ENCODE data around the gene PRMT6.
"Not testable (repeated sequence)": the region's sequence is repeated elsewhere in the genome, so short reads cannot be mapped to it uniquely, and the experiment has no call there.

PRMT6 gene

DNA sequence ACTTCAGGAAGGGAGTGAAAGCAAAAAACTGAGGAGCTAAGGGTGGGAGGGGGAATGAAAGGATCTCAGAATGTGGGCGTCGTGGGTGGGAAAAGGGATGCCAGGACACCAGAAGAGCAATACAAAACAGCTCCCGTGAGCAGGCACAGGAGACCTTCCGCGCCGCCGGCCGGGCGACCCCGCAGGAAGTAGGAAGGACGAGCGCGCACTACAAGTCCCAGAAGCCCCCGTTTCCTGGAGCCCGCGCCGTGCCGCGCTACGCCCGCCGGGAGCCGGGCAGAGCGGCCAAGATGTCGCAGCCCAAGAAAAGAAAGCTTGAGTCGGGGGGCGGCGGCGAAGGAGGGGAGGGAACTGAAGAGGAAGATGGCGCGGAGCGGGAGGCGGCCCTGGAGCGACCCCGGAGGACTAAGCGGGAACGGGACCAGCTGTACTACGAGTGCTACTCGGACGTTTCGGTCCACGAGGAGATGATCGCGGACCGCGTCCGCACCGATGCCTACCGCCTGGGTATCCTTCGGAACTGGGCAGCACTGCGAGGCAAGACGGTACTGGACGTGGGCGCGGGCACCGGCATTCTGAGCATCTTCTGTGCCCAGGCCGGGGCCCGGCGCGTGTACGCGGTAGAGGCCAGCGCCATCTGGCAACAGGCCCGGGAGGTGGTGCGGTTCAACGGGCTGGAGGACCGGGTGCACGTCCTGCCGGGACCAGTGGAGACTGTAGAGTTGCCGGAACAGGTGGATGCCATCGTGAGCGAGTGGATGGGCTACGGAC, at the start of gene PRMT6:
TSS of gene PRMT6 (plus strand) at position 249 of the 771 bp plus-strand sequence. CDS start at position 291, 42 bp downstream.
- DNase-seq: peak; percentile 80 to 85

DNA sequence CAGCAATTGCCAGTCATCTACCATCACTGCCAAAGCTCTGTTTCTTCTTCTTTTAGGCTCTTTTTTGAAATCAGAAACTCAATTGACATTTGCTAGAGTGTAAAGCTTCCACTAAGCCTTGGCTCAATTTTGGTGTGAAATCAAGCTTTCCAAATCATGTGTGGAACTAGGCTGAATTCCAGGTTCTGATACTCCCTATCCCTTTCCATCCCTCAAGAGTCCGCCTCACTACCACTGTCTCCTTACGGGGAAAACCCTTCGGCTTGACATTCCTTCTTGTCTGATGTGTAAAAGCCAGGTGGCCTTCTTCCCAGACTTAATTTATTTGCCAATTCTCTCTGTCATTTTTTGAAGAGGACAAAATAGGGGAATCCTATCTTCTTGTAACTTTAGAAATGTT, 47.2 kb upstream of the PRMT6 start:
- no peak for DNase-seq

DNA sequence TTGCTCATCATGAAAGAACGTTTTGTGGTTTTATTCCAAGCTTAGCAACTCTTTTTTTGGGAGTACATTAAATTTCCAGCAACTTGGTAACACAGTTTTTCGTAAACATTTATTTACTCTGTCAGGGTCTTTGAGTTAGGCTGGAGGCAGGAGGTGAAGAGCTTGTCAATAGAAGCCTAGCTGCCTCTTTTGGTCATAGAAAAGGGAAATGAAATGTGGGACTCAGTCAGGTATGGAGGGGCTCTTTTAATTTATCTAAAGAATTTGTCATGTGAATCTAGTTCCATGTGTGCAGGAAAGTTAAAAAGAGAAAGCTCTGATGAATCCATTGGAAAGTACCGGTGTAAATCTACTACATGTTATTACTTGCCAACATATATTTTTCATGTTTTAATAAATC, 45.9 kb upstream of the PRMT6 start:
- DNase-seq: no peak

DNA sequence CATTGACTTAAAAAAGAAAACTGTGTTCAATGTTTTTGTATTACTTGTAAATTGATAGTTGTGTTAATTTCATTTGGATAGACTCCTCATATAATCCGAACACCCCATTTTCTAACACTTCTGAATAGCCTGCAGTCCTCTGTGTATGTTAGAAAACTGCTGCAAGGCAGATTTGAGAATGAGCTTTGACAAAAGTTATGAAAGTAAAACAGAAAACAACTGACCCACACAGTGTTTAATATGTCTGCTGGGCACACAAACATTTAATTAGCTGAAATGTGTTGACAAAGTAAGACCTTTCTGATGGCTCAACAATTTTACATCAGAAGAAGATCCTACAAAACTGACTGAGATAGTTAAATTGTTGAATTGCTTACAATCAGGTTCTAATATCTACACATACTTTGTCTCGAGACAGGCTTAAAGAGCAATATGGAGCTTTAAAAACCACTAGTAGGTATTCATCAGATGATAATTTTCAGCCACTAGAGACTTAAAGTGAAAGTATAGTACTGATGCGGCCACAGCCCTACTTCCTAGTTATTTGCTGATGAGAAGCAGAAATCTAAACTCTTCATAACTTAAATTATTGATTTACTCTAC, 40.0 kb upstream of the PRMT6 start:
- no peak for DNase-seq

- no peak for DNase-seq
Measured at GRCh38 chr1:107018445-107018844, 38.0 kb upstream of the PRMT6 start.

- DNase-seq: no peak
Measured at GRCh38 chr1:107019166-107019565, 37.3 kb upstream of the PRMT6 start.

GRCh38 chr1:107038874-107039273, 17.6 kb upstream of the PRMT6 start:
- not testable (repeated sequence) for DNase-seq

GRCh38 chr1:107044310-107045220, 11.9 kb upstream of the PRMT6 start:
- not testable (repeated sequence) for DNase-seq

DNA sequence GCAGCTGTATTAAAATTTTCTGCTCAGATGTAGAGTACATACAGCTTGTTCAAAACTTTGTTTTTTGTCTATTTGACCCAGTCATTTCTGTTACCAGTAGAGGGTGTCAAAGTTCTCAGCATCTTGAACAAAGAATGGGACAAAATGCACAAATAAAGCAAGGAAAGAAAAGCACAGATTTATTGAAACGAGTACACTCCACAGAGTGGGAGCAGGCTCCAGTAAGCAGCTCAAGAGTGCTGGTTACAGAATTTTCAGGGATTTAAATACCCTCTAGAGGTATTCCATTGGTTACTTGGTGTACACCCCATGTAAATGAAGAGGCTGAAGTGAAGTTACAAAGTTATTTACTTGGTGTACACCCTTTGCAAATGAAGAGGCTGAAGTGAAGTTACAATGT, 8.9 kb upstream of the PRMT6 start:
- no peak for DNase-seq

DNA sequence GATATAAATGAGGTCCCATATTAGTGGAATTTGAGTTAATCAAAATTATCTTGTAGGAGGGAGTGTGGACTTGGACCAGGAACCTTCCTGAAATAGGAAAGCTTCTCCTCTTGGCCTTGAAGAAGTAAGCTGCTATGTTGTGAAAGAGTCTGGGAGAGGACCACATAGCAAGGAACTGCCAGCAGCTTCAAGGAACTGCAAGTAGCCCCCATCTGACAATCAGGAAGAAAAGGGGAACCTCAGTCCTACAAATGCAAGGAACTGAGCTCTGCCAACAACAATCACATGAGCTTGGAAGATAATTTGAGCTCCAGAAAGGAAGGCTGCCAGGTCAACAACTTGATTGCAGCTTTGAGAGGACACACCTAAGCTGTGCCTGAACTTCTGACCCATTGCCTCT, 8.2 kb upstream of the PRMT6 start:
- no peak for DNase-seq

DNA sequence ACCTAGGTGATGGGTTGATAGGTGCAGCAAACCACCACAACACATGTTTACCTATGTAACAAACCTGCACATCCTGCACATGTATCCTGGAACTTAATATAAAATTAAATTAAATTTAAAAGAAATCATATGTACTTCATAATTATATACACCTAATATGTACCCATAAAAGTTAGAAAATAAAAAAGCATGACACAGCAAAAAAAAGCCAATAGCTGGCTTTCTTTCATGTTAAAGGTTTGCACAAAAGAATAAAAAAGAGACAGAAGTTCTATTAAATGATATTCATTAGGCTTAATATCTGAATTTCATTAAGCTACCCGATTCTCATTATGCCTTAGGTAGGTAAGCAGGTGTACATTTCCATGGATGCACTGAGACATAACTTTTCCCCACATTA, 5.2 kb upstream of the PRMT6 start:
- no peak for DNase-seq

DNA sequence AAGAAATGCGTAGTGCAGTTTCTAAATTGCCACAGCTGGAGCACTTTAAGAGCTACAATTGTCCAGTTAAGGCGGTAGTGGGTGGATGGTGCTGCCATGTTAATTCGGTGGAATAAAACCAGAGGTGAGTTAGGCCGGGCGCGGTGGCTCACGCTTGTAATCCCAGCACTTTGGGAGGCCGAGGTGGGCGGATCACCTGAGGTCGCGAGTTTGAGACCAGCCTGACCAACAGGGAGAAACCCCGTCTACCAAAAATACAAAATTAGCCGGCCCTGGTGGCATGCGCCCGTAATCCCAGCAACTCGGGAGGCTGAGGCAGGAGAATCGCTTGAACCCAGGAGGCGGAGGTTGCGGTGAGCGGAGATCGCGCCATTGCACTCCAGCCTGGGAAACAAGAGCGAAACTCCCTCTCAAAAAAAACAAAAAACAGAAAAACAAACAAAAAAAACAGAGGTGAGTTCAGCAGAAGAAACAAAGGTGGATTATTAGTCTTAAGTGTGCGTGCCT, 502 bp upstream of the PRMT6 start:
- DNase-seq: not testable (repeated sequence)

DNA sequence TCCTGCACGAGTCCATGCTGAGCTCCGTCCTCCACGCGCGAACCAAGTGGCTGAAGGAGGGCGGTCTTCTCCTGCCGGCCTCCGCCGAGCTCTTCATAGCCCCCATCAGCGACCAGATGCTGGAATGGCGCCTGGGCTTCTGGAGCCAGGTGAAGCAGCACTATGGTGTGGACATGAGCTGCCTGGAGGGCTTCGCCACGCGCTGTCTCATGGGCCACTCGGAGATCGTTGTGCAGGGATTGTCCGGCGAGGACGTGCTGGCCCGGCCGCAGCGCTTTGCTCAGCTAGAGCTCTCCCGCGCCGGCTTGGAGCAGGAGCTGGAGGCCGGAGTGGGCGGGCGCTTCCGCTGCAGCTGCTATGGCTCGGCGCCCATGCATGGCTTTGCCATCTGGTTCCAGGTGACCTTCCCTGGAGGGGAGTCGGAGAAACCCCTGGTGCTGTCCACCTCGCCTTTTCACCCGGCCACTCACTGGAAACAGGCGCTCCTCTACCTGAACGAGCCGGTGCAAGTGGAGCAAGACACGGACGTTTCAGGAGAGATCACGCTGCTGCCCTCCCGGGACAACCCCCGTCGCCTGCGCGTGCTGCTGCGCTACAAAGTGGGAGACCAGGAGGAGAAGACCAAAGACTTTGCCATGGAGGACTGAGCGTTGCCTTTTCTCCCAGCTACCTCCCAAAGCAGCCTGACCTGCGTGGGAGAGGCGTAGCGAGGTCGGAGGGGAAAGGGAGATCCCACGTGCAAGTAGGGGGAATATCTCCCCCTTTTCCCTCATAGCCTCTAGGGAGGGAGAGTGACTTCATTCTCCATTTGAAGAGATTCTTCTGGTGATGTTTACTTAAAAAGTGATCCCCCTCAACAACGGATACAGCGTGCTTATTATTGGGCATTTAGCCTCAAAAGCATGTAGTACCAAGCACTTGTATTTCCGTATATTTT, 991 bp downstream of the PRMT6 start:
- peak; percentile 56 to 72 for DNase-seq

DNA sequence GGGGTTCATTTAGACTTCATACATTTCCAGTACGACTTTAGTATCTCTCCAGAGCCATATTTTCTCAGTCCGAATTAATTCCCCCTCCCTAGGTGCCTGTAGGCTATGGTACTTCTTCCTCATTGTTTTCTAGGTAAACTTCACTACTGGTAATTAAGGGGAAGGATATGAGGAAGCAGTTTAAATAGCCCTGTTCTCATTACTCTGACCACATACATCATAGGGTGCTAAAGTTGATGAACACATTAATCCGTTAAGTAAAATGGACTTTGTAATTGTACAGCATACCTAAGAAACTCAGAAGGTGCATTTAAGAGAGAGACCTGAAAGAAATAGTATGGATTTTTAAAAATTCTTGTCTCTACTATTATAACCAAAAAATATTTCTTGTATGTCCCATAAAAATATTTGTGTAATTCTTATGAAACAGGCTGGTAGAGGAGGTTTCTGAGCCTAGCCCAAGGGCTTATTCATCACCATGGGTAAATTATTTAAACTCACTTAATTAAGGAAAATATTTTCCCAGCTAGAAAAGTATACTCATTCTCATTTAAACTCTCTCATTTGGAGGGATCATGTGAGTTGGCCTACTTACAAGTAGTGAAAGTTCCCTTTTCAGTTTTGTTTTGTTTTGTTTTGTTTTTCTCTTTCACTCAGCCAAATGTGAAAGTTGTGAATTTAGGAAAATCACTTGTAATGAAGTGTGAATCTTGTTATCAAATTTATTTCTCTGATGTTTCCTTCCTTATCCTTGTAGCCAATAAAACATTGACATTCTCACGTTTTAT, 2.0 kb downstream of the PRMT6 start:
- no peak for DNase-seq

- no peak for DNase-seq
Measured at GRCh38 chr1:107061886-107062285, 5.4 kb downstream of the PRMT6 start.

GRCh38 chr1:107073493-107073892, 17.0 kb downstream of the PRMT6 start:
- DNase-seq: no peak

DNA sequence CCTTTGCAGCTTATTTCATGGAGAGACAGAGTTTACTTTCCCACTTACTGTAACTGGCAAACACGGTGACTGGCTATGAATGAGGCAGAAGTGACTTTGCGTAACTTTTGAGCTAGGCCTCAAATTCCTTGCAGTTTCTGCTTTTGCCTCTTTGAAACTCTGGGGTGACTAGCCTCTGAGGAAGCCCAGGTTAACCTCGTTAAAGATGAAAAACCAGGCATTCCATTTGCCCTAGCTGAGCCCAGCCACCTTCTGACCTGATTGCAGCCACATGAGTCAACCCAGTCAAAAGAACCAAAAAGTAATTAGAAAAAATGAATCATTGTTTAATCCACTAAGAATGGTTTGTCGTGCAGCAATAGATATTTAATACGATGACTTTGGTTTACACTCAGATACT, 20.4 kb downstream of the PRMT6 start:
- DNase-seq: no peak

DNA sequence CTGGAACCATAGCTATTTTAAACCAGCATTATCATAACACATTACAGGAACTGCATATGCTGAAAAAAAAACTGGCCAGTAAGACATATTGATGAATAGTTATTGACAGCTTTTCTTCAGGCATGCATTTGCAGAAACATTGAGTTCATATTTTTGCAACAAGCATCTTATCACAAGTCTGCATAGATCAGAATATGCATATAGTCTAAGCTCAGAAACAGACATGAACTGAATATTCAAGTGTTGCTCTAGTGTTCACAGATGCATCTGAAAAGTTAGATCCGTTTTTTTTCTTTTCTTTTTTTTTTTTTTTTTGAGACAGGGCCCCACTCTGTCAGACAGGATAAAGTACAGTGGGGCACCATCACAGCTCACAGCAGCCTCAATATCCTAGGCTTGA, 22.8 kb downstream of the PRMT6 start:
- DNase-seq: no peak

DNA sequence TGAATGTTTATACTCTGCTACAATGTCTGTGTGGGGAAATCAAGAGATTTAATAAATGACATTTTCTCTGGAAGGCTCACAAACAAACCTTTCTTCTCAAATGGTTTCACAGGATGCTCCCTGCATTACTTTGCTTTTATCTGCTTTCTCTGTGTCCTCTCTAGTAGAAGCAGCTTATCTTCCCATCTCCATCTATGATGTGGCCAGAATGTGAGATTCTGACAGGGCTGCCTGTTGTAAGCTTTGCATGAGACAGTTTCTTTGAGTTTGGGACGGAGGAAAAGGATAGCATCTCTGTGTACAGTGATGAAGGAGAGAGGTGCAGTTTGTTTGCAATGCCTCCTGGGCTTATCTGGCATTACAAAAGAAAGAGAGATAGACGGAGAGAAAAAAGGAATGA, 24.6 kb downstream of the PRMT6 start:
- no peak for DNase-seq

DNA sequence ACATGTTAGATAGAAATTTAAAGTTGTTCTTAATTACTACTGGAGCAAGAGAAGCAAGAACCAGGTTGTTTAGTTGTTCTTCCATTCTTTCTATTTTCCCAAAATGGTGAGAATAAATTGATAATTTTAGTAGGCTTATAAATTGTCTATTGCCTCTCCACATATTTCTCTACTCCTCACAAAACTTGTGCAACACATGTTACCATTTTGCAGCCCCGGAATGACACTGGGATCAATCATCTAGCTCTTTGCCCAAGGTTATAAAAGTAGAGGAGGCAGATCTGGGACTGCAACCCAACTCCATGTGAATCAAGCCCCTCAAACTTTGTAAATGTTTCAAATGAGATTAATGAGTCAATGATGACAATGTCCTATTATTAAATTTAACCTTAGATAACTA, 34.9 kb downstream of the PRMT6 start:
- no peak for DNase-seq

DNA sequence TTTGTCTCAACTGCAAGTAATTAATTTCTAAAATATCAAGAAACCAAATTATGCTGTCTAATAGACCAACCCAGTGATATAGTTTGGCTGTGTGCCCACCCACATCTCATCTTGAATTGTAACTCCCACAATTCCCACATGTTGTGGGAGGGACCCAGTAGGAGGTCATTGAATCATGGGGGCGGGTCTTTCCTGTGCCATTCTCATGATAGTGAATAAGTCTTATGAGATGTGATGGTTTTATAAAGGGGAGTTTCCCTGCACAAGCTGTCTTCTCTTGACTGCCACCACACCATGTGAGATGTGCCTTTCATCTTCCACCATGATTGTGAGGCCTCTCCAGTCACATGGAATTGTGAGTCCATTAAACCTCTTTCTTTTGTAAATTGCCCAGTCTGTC, 36.9 kb downstream of the PRMT6 start:
- DNase-seq: not testable (repeated sequence)

Measured in stimulated activated CD4-positive, alpha-beta T cell treated with anti-CD3 and anti-CD28 coated beads, Interleukin-2, amount 100 ng/mL, for 24 hours (primary cell).